ENCODE results near the gene MPDU1.

MPDU1 gene

GRCh38 chr17:7560172-7561027 is 23.3 kb upstream of the MPDU1 start:
- peak; percentile 75 for DNase-seq (ENCODE audit: low spot score)

GRCh38 chr17:7561028-7561575 is 22.6 kb upstream of the MPDU1 start:
- peak; percentile 82 for DNase-seq (ENCODE audit: low spot score)

- DNase-seq (ENCODE audit: low spot score) = peak; percentile 90
These were observed 22.0 kb upstream of the MPDU1 start, which contains the start of gene SENP3 for GRCh38 chr17:7561589-7562207. TSS of gene SENP3 (plus strand) at chr17:7561919. CDS start at chr17:7563077, 1,158 bp downstream.

GRCh38 chr17:7562208-7562605 is 21.4 kb upstream of the MPDU1 start:
- DNase-seq (ENCODE audit: low spot score) = no peak

GRCh38 chr17:7563115-7563869 is 20.4 kb upstream of the MPDU1 start:
- DNase-seq (ENCODE audit: low spot score) = no peak

GRCh38 chr17:7569571-7569970 is 14.1 kb upstream of the MPDU1 start:
- DNase-seq (ENCODE audit: low spot score) = no peak

- DNase-seq (ENCODE audit: low spot score) = no peak
These were observed 13.3 kb upstream of the MPDU1 start for GRCh38 chr17:7570351-7570750.

- no peak for DNase-seq (ENCODE audit: low spot score)
These were observed 11.4 kb upstream of the MPDU1 start for GRCh38 chr17:7572338-7572587.

- peak; percentile 99 for DNase-seq (ENCODE audit: low spot score)
These were observed 10.9 kb upstream of the MPDU1 start for GRCh38 chr17:7572588-7573323.

GRCh38 chr17:7573324-7574080 is 10.2 kb upstream of the MPDU1 start:
- peak; percentile 70 for DNase-seq (ENCODE audit: low spot score)

GRCh38 chr17:7574176-7574953 is 9.3 kb upstream of the MPDU1 start:
- no peak for DNase-seq (ENCODE audit: low spot score)

- DNase-seq (ENCODE audit: low spot score) = no peak
These were observed 8.2 kb upstream of the MPDU1 start for GRCh38 chr17:7575481-7575883.

- no peak for DNase-seq (ENCODE audit: low spot score)
These were observed 7.7 kb upstream of the MPDU1 start for GRCh38 chr17:7575959-7576358.

- no peak for DNase-seq (ENCODE audit: low spot score)
These were observed 7.2 kb upstream of the MPDU1 start for GRCh38 chr17:7576432-7576937.

- DNase-seq (ENCODE audit: low spot score) = no peak
These were observed 6.1 kb upstream of the MPDU1 start for GRCh38 chr17:7577327-7578199.

- DNase-seq (ENCODE audit: low spot score) = peak; percentile 57
These were observed 4.4 kb upstream of the MPDU1 start, which contains the start of gene CD68 for GRCh38 chr17:7579001-7579833. TSS of gene CD68 (plus strand) at chr17:7579638. CDS start at chr17:7579678, 40 bp downstream.

- DNase-seq (ENCODE audit: low spot score) = no peak
These were observed 3.6 kb upstream of the MPDU1 start for GRCh38 chr17:7579834-7580603.
